ENCODE data around the gene ZBTB47.

The ZBTB47 gene

GRCh38 chr3:42653560-42654330 is at the start of gene ZBTB47:
TSS of gene ZBTB47 (plus strand) at chr3:42653697. CDS start at chr3:42658356, 4,659 bp downstream.
- peak within 1 kb of the TSS; percentile 64 for H3K27ac ChIP-seq
- TF ChIP-seq ZFX (IDR thresholded peaks at IDR 0.05) (no peak), CTCF (conservative IDR thresholded peaks at IDR 0.05) (no peak)

GRCh38 chr3:42605546-42606173 is 47.8 kb upstream of the ZBTB47 start:
- H3K27ac ChIP-seq: no peak overlapping the region
- TF ChIP-seq CTCF (conservative IDR thresholded peaks at IDR 0.05): no peak
- TF ChIP-seq ZFX (IDR thresholded peaks at IDR 0.05): no peak

GRCh38 chr3:42608581-42608980 is 44.9 kb upstream of the ZBTB47 start:
- H3K27ac ChIP-seq: no peak overlapping the region; the same call in 1 of the 2 replicates
- no peak for TF ChIP-seq ZFX (IDR thresholded peaks at IDR 0.05)
- TF ChIP-seq CTCF (conservative IDR thresholded peaks at IDR 0.05): no peak

GRCh38 chr3:42610976-42611375 is 42.5 kb upstream of the ZBTB47 start:
- TF ChIP-seq ZFX (IDR thresholded peaks at IDR 0.05) (no peak), CTCF (conservative IDR thresholded peaks at IDR 0.05) (no peak)
- no peak overlapping the region for H3K27ac ChIP-seq

GRCh38 chr3:42612217-42612616 is 41.3 kb upstream of the ZBTB47 start:
- no peak overlapping the region for H3K27ac ChIP-seq
- no peak for TF ChIP-seq ZFX (IDR thresholded peaks at IDR 0.05)
- no peak for TF ChIP-seq CTCF (conservative IDR thresholded peaks at IDR 0.05)

- TF ChIP-seq ZFX (IDR thresholded peaks at IDR 0.05) (no peak), CTCF (conservative IDR thresholded peaks at IDR 0.05) (no peak)
Measured at GRCh38 chr3:42612928-42613327, 40.6 kb upstream of the ZBTB47 start.

GRCh38 chr3:42613462-42613861 is 40.0 kb upstream of the ZBTB47 start:
- H3K27ac ChIP-seq: no peak overlapping the region
- TF ChIP-seq ZFX (IDR thresholded peaks at IDR 0.05): no peak
- peak; percentile 65 for TF ChIP-seq CTCF (conservative IDR thresholded peaks at IDR 0.05)

More at GRCh38 chr3:42612928-42613327, 40.6 kb upstream of the ZBTB47 start:
- H3K27ac ChIP-seq: no peak overlapping the region

Data from C4-2B (cell line).